GM21447 (cell line): ENCODE data around the gene NECTIN1.

Source experiments
- ATAC-seq: cut with Tn5 transposase; IDR thresholded peaks from one replicate; pipeline ENCODE4 v1.9.1; 2021; ENCODE audit not compliant: unreplicated experiment

The NECTIN1 gene

DNA sequence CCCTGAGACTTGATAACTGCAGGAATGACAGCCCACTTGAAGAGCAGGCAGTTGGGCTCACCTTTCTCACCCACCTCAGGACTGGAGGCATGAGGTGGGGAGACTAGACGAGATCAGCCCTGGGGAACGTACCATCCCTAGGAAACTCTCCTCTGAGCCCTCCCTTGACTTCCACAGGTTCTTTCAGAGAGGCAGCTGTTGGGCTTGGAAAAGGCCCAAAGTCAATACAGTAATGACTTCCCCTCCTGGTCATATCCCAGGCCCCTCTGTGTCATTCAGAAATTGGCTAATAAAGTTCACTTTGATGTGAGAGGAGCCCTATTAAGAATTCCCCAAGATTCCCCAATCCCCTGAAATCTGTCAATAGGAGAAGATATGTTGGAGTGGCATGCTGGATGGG lies 5.8 kb upstream of the NECTIN1 start:
- no peak for ATAC-seq

- no peak for ATAC-seq
Observed at GRCh38 chr11:119730789-119731386, 1.9 kb upstream of the NECTIN1 start.

DNA sequence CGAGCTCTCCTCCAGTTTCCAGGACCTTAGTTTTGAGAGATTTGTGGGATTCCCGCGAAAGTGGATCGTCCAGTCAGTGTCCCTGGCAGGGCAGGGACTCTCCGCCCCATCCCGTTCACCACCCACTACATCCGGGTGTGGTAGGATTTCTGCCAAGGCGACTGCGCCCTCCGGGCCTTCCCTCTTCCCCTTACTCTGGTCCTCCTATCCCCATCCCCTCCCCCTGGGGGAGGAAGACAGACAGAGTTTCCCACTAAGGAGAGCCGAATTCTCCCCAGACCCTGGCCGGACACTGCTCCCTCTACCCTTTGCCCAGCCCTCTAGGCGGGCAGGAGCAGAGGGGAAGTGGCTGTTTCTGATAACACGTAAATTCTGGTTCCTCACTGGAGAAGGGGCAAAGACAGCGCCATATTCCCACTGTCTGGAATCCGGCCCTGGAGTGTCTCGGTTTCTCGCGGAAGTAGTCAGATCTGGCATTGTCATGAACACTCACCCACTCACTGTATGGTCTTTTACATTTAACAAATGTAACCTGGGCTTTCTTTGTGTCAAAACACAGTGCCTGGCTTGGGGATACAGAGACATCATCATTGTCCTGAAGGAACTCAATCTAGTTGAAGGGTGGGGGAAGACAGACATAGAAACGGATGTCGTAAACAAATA lies 1.1 kb upstream of the NECTIN1 start:
- no peak for ATAC-seq

GRCh38 chr11:119729581-119729927 lies 554 bp upstream of the NECTIN1 start:
- ATAC-seq = peak; percentile 25

GRCh38 chr11:119728211-119728626 lies 781 bp downstream of the NECTIN1 start:
- ATAC-seq = no peak

GRCh38 chr11:119727523-119728151 lies 1.4 kb downstream of the NECTIN1 start:
- no peak for ATAC-seq

- ATAC-seq = no peak
Observed at GRCh38 chr11:119726585-119727522, 2.1 kb downstream of the NECTIN1 start.

DNA sequence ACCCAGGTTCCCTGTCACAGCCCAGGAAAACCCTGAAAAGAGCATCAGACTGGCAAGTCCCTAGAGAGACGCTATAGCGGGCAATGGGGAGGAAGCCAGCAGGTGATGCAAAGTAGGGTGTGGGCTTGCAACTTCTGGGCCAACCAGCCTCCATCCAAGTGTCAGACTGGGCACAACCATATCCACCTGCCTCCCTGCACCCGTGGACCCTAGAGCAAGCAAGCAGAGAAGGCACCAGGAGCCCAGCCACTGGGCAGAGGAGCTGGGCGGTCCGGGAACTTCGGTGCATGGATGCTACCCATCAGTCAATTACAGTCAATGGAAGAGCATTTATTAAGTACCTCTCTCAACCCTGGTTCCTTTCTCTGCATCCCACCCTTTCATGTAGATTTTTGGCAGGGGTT lies 2.8 kb downstream of the NECTIN1 start:
- no peak for ATAC-seq

DNA sequence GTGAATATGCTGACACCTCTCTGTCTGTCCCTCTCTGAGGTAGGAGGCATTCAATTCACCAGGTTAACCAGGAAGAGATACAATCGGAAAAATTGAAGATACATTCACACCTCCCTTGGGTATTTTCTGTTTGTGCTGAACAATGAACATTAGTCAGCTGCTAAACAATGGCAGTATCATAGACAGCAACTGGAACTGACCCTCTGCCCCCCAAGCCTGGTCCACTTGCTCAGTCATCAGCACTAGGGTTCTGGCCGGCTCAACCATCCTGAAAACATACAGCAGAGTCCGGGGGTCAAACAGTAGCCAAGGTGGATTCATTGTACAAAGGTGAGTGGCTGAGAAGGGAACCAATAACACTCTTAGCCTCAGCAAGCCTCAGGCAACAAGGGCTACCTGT lies 4.0 kb downstream of the NECTIN1 start:
- ATAC-seq = no peak

GRCh38 chr11:119723952-119724325 lies 5.1 kb downstream of the NECTIN1 start:
- no peak for ATAC-seq

DNA sequence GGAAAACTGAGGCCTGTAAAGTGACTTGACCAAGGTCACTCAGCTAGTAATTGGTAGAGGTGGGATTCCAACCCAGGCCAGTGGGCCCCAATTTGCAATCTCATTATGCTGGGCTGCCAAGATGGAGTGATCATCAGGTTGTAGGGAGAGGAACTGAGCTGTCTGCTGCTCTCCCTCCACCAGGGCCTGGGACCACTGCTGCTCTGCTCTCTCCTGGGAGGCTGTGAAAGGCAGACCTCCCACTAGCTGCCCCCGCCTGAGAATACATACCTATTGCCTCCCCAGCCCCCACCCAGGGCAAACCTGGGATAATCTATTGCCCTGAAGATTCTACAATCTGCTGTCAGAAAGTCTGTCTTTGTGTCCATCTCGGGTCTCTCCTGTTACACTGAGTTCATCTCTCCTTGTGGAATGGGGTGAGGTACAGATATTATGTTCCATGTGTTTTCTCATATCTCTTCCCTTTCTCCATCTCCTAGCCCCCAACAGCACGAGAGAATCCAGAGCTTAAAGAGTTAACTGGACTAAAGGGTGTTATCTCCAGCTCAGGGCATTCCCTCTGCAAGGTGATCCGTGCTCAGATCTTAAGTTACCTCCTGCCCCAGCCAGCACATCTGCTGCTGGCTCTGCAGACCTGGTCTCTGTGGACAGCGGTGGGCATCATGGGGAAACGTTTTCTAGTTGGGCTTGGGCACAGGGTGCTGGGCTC lies 5.6 kb downstream of the NECTIN1 start:
- ATAC-seq = no peak

DNA sequence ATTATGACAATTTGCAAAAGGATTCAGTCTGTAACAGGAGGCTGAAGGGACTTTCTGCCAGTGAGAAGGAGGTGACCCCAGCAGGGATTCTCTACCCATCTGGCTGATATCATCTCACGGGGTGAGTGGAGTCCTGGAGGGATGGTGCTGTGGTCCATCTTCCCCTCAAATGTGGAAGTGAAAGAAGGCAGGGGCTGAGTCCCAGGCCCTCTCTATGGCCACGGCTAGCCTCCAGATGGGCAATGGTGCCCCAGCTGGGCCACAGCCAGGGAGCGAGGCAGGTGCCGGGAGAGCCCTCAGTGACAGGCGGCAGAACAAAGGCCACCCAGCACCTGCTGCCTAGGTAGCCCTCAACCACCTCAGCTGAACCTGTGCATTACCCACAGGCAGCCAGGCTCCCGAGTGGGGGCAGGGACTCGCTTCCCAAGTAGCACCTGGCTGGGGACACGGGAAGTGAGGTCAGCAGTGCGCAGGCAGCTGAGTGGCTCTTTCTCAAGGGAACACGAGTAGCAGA lies 6.7 kb downstream of the NECTIN1 start:
- ATAC-seq = no peak

GRCh38 chr11:119721129-119722120 lies 7.6 kb downstream of the NECTIN1 start:
- no peak for ATAC-seq

DNA sequence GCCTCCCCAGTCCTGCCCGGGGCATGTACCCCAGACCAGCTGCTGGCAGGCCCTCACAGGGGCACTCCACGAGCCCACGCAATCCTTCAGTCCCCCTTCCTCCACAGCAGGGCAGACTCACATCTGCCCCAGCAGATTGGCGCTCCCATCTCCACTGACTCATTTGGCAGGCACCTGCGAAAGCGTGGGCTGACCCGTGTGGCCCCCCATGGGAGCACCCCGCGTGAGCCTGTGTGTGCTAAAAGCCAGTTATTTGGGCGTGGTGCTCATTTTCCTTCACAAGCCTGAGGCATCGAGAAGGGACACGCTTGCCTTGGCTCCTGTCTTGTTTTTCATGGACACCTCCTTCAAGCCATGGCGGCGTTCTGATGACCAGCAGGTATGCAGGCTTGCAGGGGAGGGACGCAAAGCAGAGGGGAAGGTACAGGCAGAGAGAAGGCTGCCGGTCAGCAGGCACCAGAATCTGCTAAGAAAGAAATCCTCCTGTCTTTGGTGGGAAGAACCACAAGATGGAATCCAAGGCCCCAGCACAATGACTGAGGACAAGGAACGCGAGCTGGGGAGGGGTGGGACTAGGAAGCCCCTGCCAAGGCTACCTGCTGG lies 8.6 kb downstream of the NECTIN1 start:
- ATAC-seq = no peak

- ATAC-seq = no peak
Observed at GRCh38 chr11:119717839-119718534, 11.0 kb downstream of the NECTIN1 start.

GRCh38 chr11:119716582-119717498 lies 12.2 kb downstream of the NECTIN1 start:
- no peak for ATAC-seq

DNA sequence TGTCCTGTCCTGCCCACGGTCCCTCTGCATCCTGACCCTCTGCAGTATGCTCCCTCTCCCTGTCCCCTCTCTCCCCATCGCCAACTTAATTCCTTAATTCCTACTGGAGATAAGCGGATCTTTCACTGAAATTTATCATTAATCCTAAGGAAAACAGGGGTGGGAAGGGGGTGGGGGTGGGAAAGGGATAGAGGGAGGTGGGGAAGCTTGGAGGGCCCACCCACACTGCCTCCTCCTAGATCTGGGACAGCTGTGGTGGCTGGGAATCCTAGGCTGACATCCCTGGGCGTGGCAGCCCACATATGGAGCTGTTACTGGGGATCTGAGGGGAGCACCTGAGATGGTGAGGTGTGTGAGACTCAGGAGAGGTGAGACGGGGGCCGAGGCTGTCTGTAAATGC lies 14.4 kb downstream of the NECTIN1 start:
- ATAC-seq = no peak
